ENCODE data around the gene CNTNAP4.

The CNTNAP4 gene

DNA sequence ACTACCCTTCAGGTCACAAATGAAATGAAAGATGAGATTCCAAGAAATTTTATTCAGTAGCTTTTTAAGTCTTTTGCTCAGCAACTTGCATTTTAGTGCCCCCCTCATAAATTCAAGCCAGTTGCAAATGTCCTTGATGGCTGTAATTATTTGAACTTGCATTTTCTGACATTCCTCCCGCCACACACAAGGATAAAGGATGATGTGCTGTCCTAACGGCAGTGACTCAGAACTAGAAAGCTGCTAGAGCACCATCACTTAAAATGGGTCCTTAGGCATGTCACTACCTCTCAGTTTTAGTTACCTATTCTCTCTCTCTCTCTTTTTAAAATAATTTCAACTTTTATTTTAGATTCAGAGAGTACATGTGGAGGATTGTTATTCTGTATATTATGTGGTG lies 306.7 kb downstream of the CNTNAP4 start:
- TF ChIP-seq, protein P1, sequence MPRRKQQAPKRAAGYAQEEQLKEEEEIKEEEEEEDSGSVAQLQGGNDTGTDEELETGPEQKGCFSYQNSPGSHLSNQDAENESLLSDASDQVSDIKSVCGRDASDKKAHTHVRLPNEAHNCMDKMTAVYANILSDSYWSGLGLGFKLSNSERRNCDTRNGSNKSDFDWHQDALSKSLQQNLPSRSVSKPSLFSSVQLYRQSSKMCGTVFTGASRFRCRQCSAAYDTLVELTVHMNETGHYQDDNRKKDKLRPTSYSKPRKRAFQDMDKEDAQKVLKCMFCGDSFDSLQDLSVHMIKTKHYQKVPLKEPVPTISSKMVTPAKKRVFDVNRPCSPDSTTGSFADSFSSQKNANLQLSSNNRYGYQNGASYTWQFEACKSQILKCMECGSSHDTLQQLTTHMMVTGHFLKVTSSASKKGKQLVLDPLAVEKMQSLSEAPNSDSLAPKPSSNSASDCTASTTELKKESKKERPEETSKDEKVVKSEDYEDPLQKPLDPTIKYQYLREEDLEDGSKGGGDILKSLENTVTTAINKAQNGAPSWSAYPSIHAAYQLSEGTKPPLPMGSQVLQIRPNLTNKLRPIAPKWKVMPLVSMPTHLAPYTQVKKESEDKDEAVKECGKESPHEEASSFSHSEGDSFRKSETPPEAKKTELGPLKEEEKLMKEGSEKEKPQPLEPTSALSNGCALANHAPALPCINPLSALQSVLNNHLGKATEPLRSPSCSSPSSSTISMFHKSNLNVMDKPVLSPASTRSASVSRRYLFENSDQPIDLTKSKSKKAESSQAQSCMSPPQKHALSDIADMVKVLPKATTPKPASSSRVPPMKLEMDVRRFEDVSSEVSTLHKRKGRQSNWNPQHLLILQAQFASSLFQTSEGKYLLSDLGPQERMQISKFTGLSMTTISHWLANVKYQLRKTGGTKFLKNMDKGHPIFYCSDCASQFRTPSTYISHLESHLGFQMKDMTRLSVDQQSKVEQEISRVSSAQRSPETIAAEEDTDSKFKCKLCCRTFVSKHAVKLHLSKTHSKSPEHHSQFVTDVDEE (CRISPR knock-in tag; IDR thresholded peaks at IDR 0.05): no peak
- TF ChIP-seq OSR1 (CRISPR knock-in tag; IDR thresholded peaks at IDR 0.05) (no peak), ZNF70 (CRISPR knock-in tag; IDR thresholded peaks at IDR 0.05) (no peak), TCF4 (CRISPR knock-in tag; IDR thresholded peaks at IDR 0.05; ENCODE audit: borderline replicate concordance) (no peak), BACH2 (CRISPR knock-in tag; IDR thresholded peaks at IDR 0.05; ENCODE audit: borderline replicate concordance) (no peak), GLIS3 (CRISPR knock-in tag; IDR thresholded peaks at IDR 0.05) (no peak), ZNF8 (CRISPR knock-in tag; IDR thresholded peaks at IDR 0.05) (no peak), ZC3H10 (CRISPR knock-in tag; IDR thresholded peaks at IDR 0.05) (no peak), ZFP3 (CRISPR knock-in tag; IDR thresholded peaks at IDR 0.05) (no peak), PPARA (CRISPR knock-in tag; IDR thresholded peaks at IDR 0.05; ENCODE audit: borderline replicate concordance) (no peak), SNAI2 (CRISPR knock-in tag; IDR thresholded peaks at IDR 0.05) (no peak), TOX (CRISPR knock-in tag; IDR thresholded peaks at IDR 0.05; ENCODE audit: borderline replicate concordance) (no peak)
- TF ChIP-seq, protein P2, sequence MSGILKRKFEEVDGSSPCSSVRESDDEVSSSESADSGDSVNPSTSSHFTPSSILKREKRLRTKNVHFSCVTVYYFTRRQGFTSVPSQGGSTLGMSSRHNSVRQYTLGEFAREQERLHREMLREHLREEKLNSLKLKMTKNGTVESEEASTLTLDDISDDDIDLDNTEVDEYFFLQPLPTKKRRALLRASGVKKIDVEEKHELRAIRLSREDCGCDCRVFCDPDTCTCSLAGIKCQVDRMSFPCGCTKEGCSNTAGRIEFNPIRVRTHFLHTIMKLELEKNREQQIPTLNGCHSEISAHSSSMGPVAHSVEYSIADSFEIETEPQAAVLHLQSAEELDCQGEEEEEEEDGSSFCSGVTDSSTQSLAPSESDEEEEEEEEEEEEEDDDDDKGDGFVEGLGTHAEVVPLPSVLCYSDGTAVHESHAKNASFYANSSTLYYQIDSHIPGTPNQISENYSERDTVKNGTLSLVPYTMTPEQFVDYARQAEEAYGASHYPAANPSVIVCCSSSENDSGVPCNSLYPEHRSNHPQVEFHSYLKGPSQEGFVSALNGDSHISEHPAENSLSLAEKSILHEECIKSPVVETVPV (CRISPR knock-in tag; IDR thresholded peaks at IDR 0.05): no peak
- TF ChIP-seq, protein P3, sequence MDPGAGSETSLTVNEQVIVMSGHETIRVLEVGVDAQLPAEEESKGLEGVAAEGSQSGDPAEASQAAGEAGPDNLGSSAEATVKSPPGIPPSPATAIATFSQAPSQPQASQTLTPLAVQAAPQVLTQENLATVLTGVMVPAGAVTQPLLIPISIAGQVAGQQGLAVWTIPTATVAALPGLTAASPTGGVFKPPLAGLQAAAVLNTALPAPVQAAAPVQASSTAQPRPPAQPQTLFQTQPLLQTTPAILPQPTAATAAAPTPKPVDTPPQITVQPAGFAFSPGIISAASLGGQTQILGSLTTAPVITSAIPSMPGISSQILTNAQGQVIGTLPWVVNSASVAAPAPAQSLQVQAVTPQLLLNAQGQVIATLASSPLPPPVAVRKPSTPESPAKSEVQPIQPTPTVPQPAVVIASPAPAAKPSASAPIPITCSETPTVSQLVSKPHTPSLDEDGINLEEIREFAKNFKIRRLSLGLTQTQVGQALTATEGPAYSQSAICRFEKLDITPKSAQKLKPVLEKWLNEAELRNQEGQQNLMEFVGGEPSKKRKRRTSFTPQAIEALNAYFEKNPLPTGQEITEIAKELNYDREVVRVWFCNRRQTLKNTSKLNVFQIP (CRISPR knock-in tag; IDR thresholded peaks at IDR 0.05; ENCODE audit: borderline replicate concordance, low read depth): no peak
- no peak for ATAC-seq

DNA sequence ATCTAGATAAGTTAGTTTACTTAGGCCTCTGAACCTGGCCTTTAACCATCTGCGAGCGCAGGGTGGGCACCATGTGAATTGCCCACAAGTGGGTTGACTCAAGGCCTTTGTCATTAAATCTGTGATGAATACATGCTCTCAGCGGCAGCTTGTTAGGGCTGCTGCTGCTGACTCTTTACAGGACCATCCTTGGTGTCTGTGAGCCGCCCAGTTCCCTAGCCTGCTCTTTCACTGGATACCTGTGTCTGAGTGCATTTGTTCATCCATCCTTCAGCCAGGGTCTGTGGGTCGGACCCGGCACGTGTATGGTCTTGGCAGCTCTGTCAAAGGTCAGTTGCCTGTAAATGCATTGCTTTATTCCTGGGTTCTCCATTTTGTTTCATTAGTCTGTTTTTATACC lies 321.3 kb downstream of the CNTNAP4 start:
- no peak for TF ChIP-seq ARNTL (CRISPR knock-in tag; IDR thresholded peaks at IDR 0.05; ENCODE audit: borderline replicate concordance, low read depth)
- no peak for TF ChIP-seq GLIS3 (CRISPR knock-in tag; IDR thresholded peaks at IDR 0.05)
- TF ChIP-seq, protein P1 (CRISPR knock-in tag; IDR thresholded peaks at IDR 0.05): no peak
- TF ChIP-seq ZNF8 (CRISPR knock-in tag; IDR thresholded peaks at IDR 0.05): no peak
- no peak for TF ChIP-seq ZFP30 (CRISPR knock-in tag; IDR thresholded peaks at IDR 0.05)
- ATAC-seq: no peak

DNA sequence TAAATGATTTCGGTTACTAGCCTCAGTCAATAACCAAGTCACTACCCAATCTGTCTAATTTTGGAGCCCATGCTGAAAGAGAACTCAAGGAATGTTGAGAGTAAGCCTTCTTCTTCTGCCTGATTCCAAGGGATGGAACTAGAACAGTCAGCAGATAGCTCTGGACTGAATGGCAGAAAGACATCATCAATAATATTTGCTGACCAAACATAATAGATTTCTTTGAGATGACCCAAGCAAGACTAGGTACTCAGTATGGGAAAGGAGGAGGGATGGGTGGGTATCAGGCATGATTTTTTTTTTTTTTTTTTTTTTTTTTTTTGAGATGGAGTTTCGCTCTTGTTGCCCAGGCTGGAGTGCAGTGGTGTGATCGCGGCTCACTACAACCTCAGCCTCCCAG lies 330.1 kb downstream of the CNTNAP4 start:
- no peak for ATAC-seq

More for the DNA sequence above, 330.1 kb downstream of the CNTNAP4 start:
- TF ChIP-seq ZC3H10 (CRISPR knock-in tag; IDR thresholded peaks at IDR 0.05): no peak

Data from SK-N-SH treated with all-trans-retinoic acid at 6 μM for 48 hours (cell line).